A673 (cell line): ENCODE data around the gene DSCAML1. TPM values are rescaled to one million over a fixed set of nuclear protein-coding genes. Genes with fewer than 3 reads are reported as not detected.

Experiments
- BruUV-seq: library from RNA; stranded (reverse); fragments of 400-500 nt; replicated peaks from 2 replicates; lab custom pipeline; 2021; lab: Mats Ljungman, UMichigan
- CTCF ChIA-PET: fragments of 300-600 bp; sonication (Branson Sonifier 250); formaldehyde crosslinking; loops from one replicate; lab custom pipeline; 2022; ENCODE audit warnings: antibody characterized with exemption; lab: Charles Lee
- POLR2A ChIA-PET: fragments of 300-600 bp; sonication (Branson Sonifier 250); formaldehyde crosslinking; loops from one replicate; lab custom pipeline; 2022; ENCODE audit warnings: antibody characterized with exemption; ENCODE audit not compliant: low non-redundant PET; lab: Charles Lee
- DNase-seq: peaks from one replicate; pipeline ENCODE4 v3.0.0-alpha.2; 2015; ENCODE audit warnings: low spot score
- H3K27ac ChIP-seq: fragments of 200-600 bp; sonication (generic); 2 replicates; pipeline ENCODE4 v1.5.1; 2016; ENCODE audit warnings: mixed run types, low read depth, mild to moderate bottlenecking, mixed read lengths, antibody characterized with exemption, low read length; ENCODE audit not compliant: poor library complexity, severe bottlenecking
- H3K27me3 ChIP-seq: fragments of 200-600 bp; sonication (generic); replicated peaks from 2 replicates; pipeline ENCODE4 v1.6.1; 2017; ENCODE audit warnings: mixed run types, low read depth, mild to moderate bottlenecking, mixed read lengths, antibody characterized with exemption, low read length; ENCODE audit not compliant: insufficient read depth, poor library complexity
- H3K36me3 ChIP-seq: fragments of 200-600 bp; sonication (generic); 2 replicates; pipeline ENCODE4 v1.6.1; 2016; ENCODE audit warnings: mixed run types, mild to moderate bottlenecking, mixed read lengths, antibody characterized with exemption, low read length; ENCODE audit not compliant: insufficient read depth, poor library complexity, severe bottlenecking
- H3K4me1 ChIP-seq: fragments of 200-600 bp; sonication (generic); 2 replicates; pipeline ENCODE4 v1.6.1; 2017; ENCODE audit warnings: mixed run types, mild to moderate bottlenecking, mixed read lengths, antibody characterized with exemption, low read length; ENCODE audit not compliant: insufficient read depth, poor library complexity, severe bottlenecking
- H3K4me3 ChIP-seq: fragments of 200-600 bp; sonication (generic); 2 replicates; pipeline ENCODE4 v1.5.1; 2016; ENCODE audit warnings: low read depth, mixed run types, mild to moderate bottlenecking, mixed read lengths, low read length; ENCODE audit not compliant: poor library complexity, severe bottlenecking
- H3K9me3 ChIP-seq: fragments of 200-600 bp; sonication (generic); 2 replicates; pipeline ENCODE4 v1.6.1; 2016; ENCODE audit warnings: mixed run types, low read depth, mild to moderate bottlenecking, mixed read lengths, antibody characterized with exemption, low read length; ENCODE audit not compliant: poor library complexity, severe bottlenecking
- CTCF ChIP-seq: fragments of 300-800, 200-600 bp; sonication (generic); conservative IDR thresholded peaks from 2 replicates; pipeline ENCODE4 v1.5.1; 2017; ENCODE audit warnings: low read depth, mild to moderate bottlenecking, antibody characterized with exemption, low read length, moderate library complexity, mixed read lengths
- EZH2 ChIP-seq: fragments of 200-600 bp; sonication (generic); IDR thresholded peaks from 2 replicates; pipeline ENCODE4 v1.6.1; 2017; ENCODE audit warnings: borderline replicate concordance, low read depth, mild to moderate bottlenecking, mixed read lengths, antibody characterized with exemption, low read length; ENCODE audit not compliant: poor library complexity, severe bottlenecking
- intact Hi-C: fragments of 100-400 bp; cut with micrococcal nuclease; formaldehyde crosslinking; loops from one replicate; pipeline ENCODE4 v1.10.0; 2022; ENCODE audit not compliant: unreplicated experiment
- total RNA-seq: library from RNA; stranded (reverse); gene quantifications from 2 replicates; pipeline ENCODE4 v1.2.3, GENCODE V29; 2021

Gene DSCAML1
- total RNA-seq, 1 experiment from 2014 or later = not detected

GRCh38 chr11:117535201-117535849 is 261.7 kb downstream of the DSCAML1 start:
- ChIA-PET CTCF (no interaction called here), POLR2A (no interaction called here)
- TF ChIP-seq CTCF (no peak), EZH2 (no peak)
- no peak overlapping the region for H3K4me3 ChIP-seq
- intact Hi-C loops = no loop called here
- peaks cover 25% of the 10 kb centered on the region for H3K27me3 ChIP-seq
- H3K36me3 ChIP-seq = no peaks in the 10 kb centered on the region
- H3K4me1 ChIP-seq = no peaks in the 10 kb centered on the region
- H3K9me3 ChIP-seq = no peaks in the 10 kb centered on the region
- BruUV-seq = no TSS peak
- DNase-seq = peak; percentile 24
- no peak overlapping the region for H3K27ac ChIP-seq

DNA sequence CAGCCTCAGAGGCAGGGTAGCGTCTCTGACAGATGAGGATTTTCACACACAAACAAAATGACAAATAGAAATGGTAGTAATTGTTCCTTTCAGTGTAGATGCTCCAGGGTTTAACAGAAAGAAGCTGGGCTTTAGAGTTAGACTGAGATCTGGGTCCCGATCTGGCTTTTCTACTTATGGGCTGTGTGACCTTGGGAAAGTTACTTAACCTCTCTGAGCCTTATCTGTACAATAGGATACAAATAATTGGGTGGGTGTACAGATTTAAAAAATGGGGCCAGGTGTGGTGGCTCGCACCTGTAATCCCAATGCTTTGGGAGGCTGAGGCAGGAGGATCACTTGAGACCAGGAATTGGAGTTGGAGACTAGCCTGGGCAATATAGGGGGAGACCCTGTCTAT is 264.4 kb downstream of the DSCAML1 start:
- no TSS peak for BruUV-seq
- no peak overlapping the region for H3K4me3 ChIP-seq
- no peaks in the 10 kb centered on the region for H3K9me3 ChIP-seq
- peaks cover 25% of the 10 kb centered on the region for H3K27me3 ChIP-seq
- ChIA-PET POLR2A (no interaction called here), CTCF (no interaction called here)
- no peak for TF ChIP-seq EZH2
- H3K36me3 ChIP-seq = no peaks in the 10 kb centered on the region
- peaks cover 12% of the 10 kb centered on the region for H3K4me1 ChIP-seq
- DNase-seq = no peak
- intact Hi-C loops = no loop called here
- H3K27ac ChIP-seq = no peak overlapping the region

DNA sequence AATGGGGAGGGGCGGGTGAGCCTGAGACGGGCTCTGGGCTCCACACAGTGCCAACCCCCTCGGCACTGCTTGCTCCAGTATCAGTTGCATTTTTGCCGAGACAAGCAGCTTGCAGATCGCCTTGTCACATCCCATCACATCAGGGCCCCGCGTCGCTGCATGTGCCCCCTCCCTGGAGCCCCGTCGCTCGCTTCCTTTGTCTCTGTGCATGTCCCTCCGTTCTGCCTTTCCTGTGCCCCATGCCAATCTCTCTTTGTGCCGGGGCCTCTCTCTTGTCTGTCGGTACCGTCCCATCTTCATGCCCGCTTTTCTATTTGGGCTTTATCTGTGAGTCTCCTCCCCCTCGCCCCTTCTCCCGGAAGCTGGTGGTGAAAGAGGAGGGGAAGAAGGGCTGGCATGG is 267.2 kb downstream of the DSCAML1 start:
- BruUV-seq = no TSS peak
- no peak for DNase-seq
- TF ChIP-seq CTCF = no peak
- TF ChIP-seq EZH2 = no peak
- peaks cover 9% of the 10 kb centered on the region for H3K27me3 ChIP-seq
- CTCF ChIA-PET = no interaction called here
- H3K4me1 ChIP-seq = peaks cover 12% of the 10 kb centered on the region
- no peaks in the 10 kb centered on the region for H3K36me3 ChIP-seq
- intact Hi-C loops = no loop called here
- POLR2A ChIA-PET = no interaction called here
- no peak overlapping the region for H3K4me3 ChIP-seq
- no peaks in the 10 kb centered on the region for H3K9me3 ChIP-seq
- H3K27ac ChIP-seq = no peak overlapping the region
